Astrocyte (in vitro differentiated cells and primary cell): ENCODE measurements around the gene SDK1. TPM values are rescaled to one million over a fixed set of nuclear protein-coding genes. Genes with fewer than 3 reads are reported as not detected.

Experiments
- DNase-seq: peaks from one replicate; pipeline ENCODE4 v3.0.0-alpha.2; 2010; ENCODE audit warnings: low read depth
- FAIRE-seq: peaks from 2 replicates; lab custom pipeline; 2011; peaks lifted over from hg19 to GRCh38; lab: Jason Lieb, UNC
- H2AFZ ChIP-seq: 2 replicates; pipeline ENCODE4 v1.6.0; 2012; ENCODE audit warnings: low read depth, low read length, inconsistent platforms
- H3K27ac ChIP-seq: 2 replicates; pipeline ENCODE4 v1.5.1; 2011; ENCODE audit warnings: low read depth, low read length, inconsistent platforms
- H3K27me3 ChIP-seq: 2 replicates; pipeline ENCODE4 v1.6.0; 2011; ENCODE audit warnings: low read length, inconsistent platforms; ENCODE audit not compliant: insufficient read depth
- H3K36me3 ChIP-seq: 2 replicates; pipeline ENCODE4 v1.5.1; 2011; ENCODE audit warnings: low read length, inconsistent platforms; ENCODE audit not compliant: insufficient read depth
- H3K4me1 ChIP-seq: 2 replicates; pipeline ENCODE4 v1.5.1; 2011; ENCODE audit warnings: low read length, inconsistent platforms; ENCODE audit not compliant: insufficient read depth
- H3K4me2 ChIP-seq: 2 replicates; pipeline ENCODE4 v1.6.0; 2012; ENCODE audit warnings: low read length, inconsistent platforms
- H3K4me3 ChIP-seq: 2 replicates; pipeline ENCODE4 v1.5.1; 2011; ENCODE audit warnings: low read depth, mild to moderate bottlenecking, low read length, inconsistent platforms; ENCODE audit not compliant: insufficient read depth
- H3K79me2 ChIP-seq: 2 replicates; pipeline ENCODE4 v1.6.0; 2012; ENCODE audit warnings: mild to moderate bottlenecking, low read length, inconsistent platforms; ENCODE audit not compliant: insufficient read depth
- H3K9ac ChIP-seq: 2 replicates; pipeline ENCODE4 v1.6.0; 2012; ENCODE audit warnings: mild to moderate bottlenecking, low read length, inconsistent platforms
- H3K9me3 ChIP-seq: 2 replicates; pipeline ENCODE4 v1.5.1; 2012; ENCODE audit warnings: low read depth, mild to moderate bottlenecking, low read length, inconsistent platforms; ENCODE audit not compliant: insufficient read depth
- H4K20me1 ChIP-seq: 2 replicates; pipeline ENCODE4 v1.6.0; 2012; ENCODE audit warnings: low read length, inconsistent platforms; ENCODE audit not compliant: insufficient read depth
- H3K27ac Mint-ChIP-seq: one replicate; pipeline ENCODE4 v1.8.0; 2021; ENCODE audit warnings: mild to moderate bottlenecking, mixed read lengths; ENCODE audit not compliant: unreplicated experiment
- H3K27me3 Mint-ChIP-seq: one replicate; pipeline ENCODE4 v1.8.0; 2021; ENCODE audit warnings: low read depth, mixed read lengths; ENCODE audit not compliant: unreplicated experiment
- H3K36me3 Mint-ChIP-seq: one replicate; pipeline ENCODE4 v1.8.0; 2021; ENCODE audit warnings: low read depth, mixed read lengths; ENCODE audit not compliant: unreplicated experiment
- H3K4me1 Mint-ChIP-seq: one replicate; pipeline ENCODE4 v1.8.0; 2021; ENCODE audit warnings: low read depth, mixed read lengths; ENCODE audit not compliant: unreplicated experiment
- H3K4me3 Mint-ChIP-seq: one replicate; pipeline ENCODE4 v1.8.0; 2021; ENCODE audit warnings: mild to moderate bottlenecking, moderate library complexity, mixed read lengths; ENCODE audit not compliant: unreplicated experiment
- H3K9me3 Mint-ChIP-seq: one replicate; pipeline ENCODE4 v1.8.0; 2021; ENCODE audit warnings: mild to moderate bottlenecking, mixed read lengths; ENCODE audit not compliant: unreplicated experiment
- CTCF ChIP-seq: IDR thresholded peaks from 2 replicates; pipeline ENCODE4 v1.5.1; 2011; ENCODE audit warnings: low read depth, mild to moderate bottlenecking, inconsistent platforms, low read length, moderate library complexity; ENCODE audit not compliant: insufficient read depth
- EZH2 ChIP-seq: IDR thresholded peaks from 2 replicates; pipeline ENCODE4 v1.6.1; 2012; ENCODE audit warnings: mild to moderate bottlenecking, low read length, inconsistent platforms; ENCODE audit not compliant: insufficient read depth
- total RNA-seq: library from RNA; stranded (reverse); gene quantifications from 2 replicates; pipeline ENCODE4 v1.2.1, GENCODE V29; 2021

The SDK1 gene
- total RNA-seq, 1 donor from 2014 or later: 4.2 TPM

DNA sequence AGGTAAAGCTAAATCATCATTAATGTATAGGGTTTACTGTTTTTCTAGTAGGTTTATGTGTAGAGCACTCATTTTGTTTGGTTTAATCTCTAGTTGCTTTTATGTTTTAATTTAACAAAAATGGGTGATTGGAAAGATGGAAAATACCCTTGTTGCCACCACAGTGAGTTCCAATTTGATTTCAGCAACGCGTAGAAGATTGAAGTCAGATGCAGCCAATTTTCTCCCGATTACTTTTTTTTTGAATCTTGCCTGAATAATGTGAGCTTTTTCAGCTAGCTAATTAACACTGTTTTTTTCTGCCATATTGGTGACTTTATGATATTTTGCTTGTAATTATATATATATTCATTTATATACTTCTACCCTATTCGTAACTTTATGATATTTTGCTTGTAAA is 293.8 kb downstream of the SDK1 start:
- no peaks in the 10 kb centered on the region for H3K36me3 ChIP-seq
- no peak for TF ChIP-seq CTCF
- TF ChIP-seq EZH2: no peak
- H4K20me1 ChIP-seq: no peaks in the 10 kb centered on the region
- no peak overlapping the region for H3K4me3 ChIP-seq
- H3K4me1 ChIP-seq: no peaks in the 10 kb centered on the region
- no peaks in the 10 kb centered on the region for H3K36me3 Mint-ChIP-seq
- H3K9me3 Mint-ChIP-seq: no peaks in the 10 kb centered on the region
- H3K4me1 Mint-ChIP-seq: no peaks in the 10 kb centered on the region
- H3K9ac ChIP-seq: no peak overlapping the region
- H3K4me3 Mint-ChIP-seq: no peak overlapping the region
- FAIRE-seq (no peak), DNase-seq (no peak)
- no peaks in the 10 kb centered on the region for H3K9me3 ChIP-seq
- H3K27me3 Mint-ChIP-seq: no peaks in the 10 kb centered on the region
- H3K27me3 ChIP-seq: no peaks in the 10 kb centered on the region
- H2AFZ ChIP-seq: no peak overlapping the region
- no peak overlapping the region for H3K27ac Mint-ChIP-seq
- H3K4me2 ChIP-seq: no peak overlapping the region
- H3K79me2 ChIP-seq: no peaks in the 10 kb centered on the region
- no peak overlapping the region for H3K27ac ChIP-seq

GRCh38 chr7:3598854-3599253 is 297.8 kb downstream of the SDK1 start:
- Histone ChIP-seq H3K36me3 (no peaks in the 10 kb centered on the region), H2AFZ (no peak overlapping the region)

More at GRCh38 chr7:3598854-3599253, 297.8 kb downstream of the SDK1 start:
- H3K36me3 Mint-ChIP-seq: no peaks in the 10 kb centered on the region
- H3K4me3 Mint-ChIP-seq: no peak overlapping the region
- H3K79me2 ChIP-seq: no peaks in the 10 kb centered on the region
- no peaks in the 10 kb centered on the region for H3K27me3 Mint-ChIP-seq
- no peak for TF ChIP-seq CTCF
- no peak for TF ChIP-seq EZH2
- H3K9me3 ChIP-seq: no peaks in the 10 kb centered on the region
- no peak overlapping the region for H3K27ac ChIP-seq
- H3K9ac ChIP-seq: no peak overlapping the region
- H3K27me3 ChIP-seq: no peaks in the 10 kb centered on the region
- no peaks in the 10 kb centered on the region for H3K4me1 Mint-ChIP-seq
- H4K20me1 ChIP-seq: no peaks in the 10 kb centered on the region
- no peak overlapping the region for H3K4me3 ChIP-seq
- no peak for FAIRE-seq
- no peak overlapping the region for H3K27ac Mint-ChIP-seq
- H3K4me2 ChIP-seq: no peak overlapping the region
- H3K9me3 Mint-ChIP-seq: peaks cover 2% of the 10 kb centered on the region
- H3K4me1 ChIP-seq: no peaks in the 10 kb centered on the region
- no peak for DNase-seq
